NT2/D1 (cell line): ENCODE data around the gene CCDC92.

Experiments used
- SUZ12 ChIP-seq: IDR thresholded peaks from 2 replicates; pipeline ENCODE4 v1.6.1; 2011; ENCODE audit not compliant: insufficient read length, insufficient read depth; ENCODE audit errors: extremely low read depth
- YY1 ChIP-seq: IDR thresholded peaks from 2 replicates; pipeline ENCODE4 v1.6.1; 2011; ENCODE audit not compliant: insufficient read length, insufficient read depth
- ZNF274 ChIP-seq: IDR thresholded peaks from 2 replicates; pipeline ENCODE4 v1.6.1; 2011; ENCODE audit warnings: mild to moderate bottlenecking, low read depth, low read length

GRCh38 chr12:124020514-124020949 is 47.9 kb upstream of the CCDC92 start:
- TF ChIP-seq ZNF274 (no peak), YY1 (no peak), SUZ12 (no peak)
